ENCODE data around the gene AAK1.

- TF ChIP-seq, protein P1, sequence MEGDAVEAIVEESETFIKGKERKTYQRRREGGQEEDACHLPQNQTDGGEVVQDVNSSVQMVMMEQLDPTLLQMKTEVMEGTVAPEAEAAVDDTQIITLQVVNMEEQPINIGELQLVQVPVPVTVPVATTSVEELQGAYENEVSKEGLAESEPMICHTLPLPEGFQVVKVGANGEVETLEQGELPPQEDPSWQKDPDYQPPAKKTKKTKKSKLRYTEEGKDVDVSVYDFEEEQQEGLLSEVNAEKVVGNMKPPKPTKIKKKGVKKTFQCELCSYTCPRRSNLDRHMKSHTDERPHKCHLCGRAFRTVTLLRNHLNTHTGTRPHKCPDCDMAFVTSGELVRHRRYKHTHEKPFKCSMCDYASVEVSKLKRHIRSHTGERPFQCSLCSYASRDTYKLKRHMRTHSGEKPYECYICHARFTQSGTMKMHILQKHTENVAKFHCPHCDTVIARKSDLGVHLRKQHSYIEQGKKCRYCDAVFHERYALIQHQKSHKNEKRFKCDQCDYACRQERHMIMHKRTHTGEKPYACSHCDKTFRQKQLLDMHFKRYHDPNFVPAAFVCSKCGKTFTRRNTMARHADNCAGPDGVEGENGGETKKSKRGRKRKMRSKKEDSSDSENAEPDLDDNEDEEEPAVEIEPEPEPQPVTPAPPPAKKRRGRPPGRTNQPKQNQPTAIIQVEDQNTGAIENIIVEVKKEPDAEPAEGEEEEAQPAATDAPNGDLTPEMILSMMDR (IDR thresholded peaks at IDR 0.05) = no peak
- TF ChIP-seq POLR2A (IDR thresholded peaks at IDR 0.05) = no peak
These were observed 43.1 kb downstream of the AAK1 start for GRCh38 chr2:69600425-69600824.

Measured in lower leg skin (tissue), 3 donors.